HEK293 (cell line): Measurements from ENCODE around the gene NEGR1.

Source experiments
- CTCF ChIA-PET: fragments of 350-600 bp; formaldehyde crosslinking; extraction: SDS; loops from one replicate; lab custom pipeline; 2021; ENCODE audit warnings: antibody characterized with exemption; lab: Yijun Ruan, JAX
- POLR2A ChIA-PET: fragments of 300-600 bp; formaldehyde crosslinking; extraction: SDS; loops from one replicate; lab custom pipeline; 2020; ENCODE audit warnings: antibody characterized with exemption, inconsistent platforms; lab: Yijun Ruan, JAX
- H3K27ac ChIP-seq: fragments of 200-500 bp; sonication (Bioruptor generic); 2 replicates; pipeline ENCODE4 v1.5.1; 2014; ENCODE audit warnings: low read depth, low read length, control low read depth, inconsistent platforms; ENCODE audit errors: extremely low read depth
- H3K36me3 ChIP-seq, 2 experiments: fragments of 200-500 bp in 1 of 2; sonication (Bioruptor generic) in 1 of 2; 1 replicate in 1 of 2; 2 replicates in 1 of 2; pipeline ENCODE4 v1.5.1; 2014 to 2017; ENCODE audit warnings: inconsistent platforms in 2 of 2, low read length in 2 of 2; ENCODE audit not compliant: control insufficient read depth in 2 of 2, insufficient read depth in 1 of 2
- H3K4me1 ChIP-seq: fragments of 200-500 bp; sonication (Bioruptor generic); 2 replicates; pipeline ENCODE4 v1.5.1; 2014; ENCODE audit warnings: mild to moderate bottlenecking, low read length, inconsistent platforms; ENCODE audit not compliant: control insufficient read depth, insufficient read depth
- H3K4me3 ChIP-seq: 2 replicates; pipeline ENCODE4 v1.5.1; 2011; ENCODE audit warnings: low read depth, mild to moderate bottlenecking, control low read depth, low read length, moderate library complexity
- H3K9me3 ChIP-seq: fragments of 200-500 bp; sonication (Bioruptor generic); 2 replicates; pipeline ENCODE4 v1.5.1; 2014; ENCODE audit warnings: low read depth, low read length, inconsistent platforms; ENCODE audit not compliant: control insufficient read depth, insufficient read depth
- BCL11A ChIP-seq: fragments of 450-650 bp; formaldehyde crosslinking; IDR thresholded peaks from 2 replicates; pipeline ENCODE4 v1.5.1; 2016; ENCODE audit warnings: low read depth, missing biosample characterization, missing genetic modification characterization
- EGR2 ChIP-seq: fragments of 450-650 bp; formaldehyde crosslinking; IDR thresholded peaks from 2 replicates; pipeline ENCODE4 v1.5.1; 2016; ENCODE audit warnings: low read depth, missing biosample characterization, missing genetic modification characterization
- FEZF1 ChIP-seq: fragments of 450-650 bp; formaldehyde crosslinking; IDR thresholded peaks from 2 replicates; pipeline ENCODE4 v1.5.1; 2016; ENCODE audit warnings: missing biosample characterization, missing genetic modification characterization
- GLI4 ChIP-seq: fragments of 450-650 bp; formaldehyde crosslinking; IDR thresholded peaks from 2 replicates; pipeline ENCODE4 v1.5.1; 2016; ENCODE audit warnings: missing biosample characterization, missing genetic modification characterization
- KLF17 ChIP-seq: fragments of 450-650 bp; formaldehyde crosslinking; IDR thresholded peaks from 2 replicates; pipeline ENCODE4 v1.5.1; 2016; ENCODE audit warnings: missing biosample characterization, missing genetic modification characterization
- SCRT1 ChIP-seq: fragments of 450-650 bp; formaldehyde crosslinking; IDR thresholded peaks from 2 replicates; pipeline ENCODE4 v1.5.1; 2016; ENCODE audit warnings: missing biosample characterization, missing genetic modification characterization, borderline replicate concordance
- ZBTB21 ChIP-seq: fragments of 450-650 bp; formaldehyde crosslinking; IDR thresholded peaks from 2 replicates; pipeline ENCODE4 v1.5.1; 2017; ENCODE audit warnings: missing biosample characterization, missing genetic modification characterization
- ZBTB6 ChIP-seq: fragments of 450-650 bp; formaldehyde crosslinking; IDR thresholded peaks from 2 replicates; pipeline ENCODE4 v1.5.1; 2017; ENCODE audit warnings: missing biosample characterization, missing genetic modification characterization
- ZBTB8A ChIP-seq: fragments of 450-650 bp; formaldehyde crosslinking; IDR thresholded peaks from 2 replicates; pipeline ENCODE4 v1.5.1; 2016; ENCODE audit warnings: missing biosample characterization, missing genetic modification characterization
- ZNF112 ChIP-seq: fragments of 450-650 bp; formaldehyde crosslinking; IDR thresholded peaks from 2 replicates; pipeline ENCODE4 v1.5.0; 2017; ENCODE audit warnings: missing biosample characterization, missing genetic modification characterization
- ZNF146 ChIP-seq: fragments of 450-650 bp; formaldehyde crosslinking; IDR thresholded peaks from 2 replicates; pipeline ENCODE4 v1.5.1; 2016; ENCODE audit warnings: missing biosample characterization, missing genetic modification characterization
- ZNF155 ChIP-seq: fragments of 450-650 bp; formaldehyde crosslinking; IDR thresholded peaks from 2 replicates; pipeline ENCODE4 v1.5.1; 2016; ENCODE audit warnings: missing biosample characterization, missing genetic modification characterization
- ZNF174 ChIP-seq: fragments of 450-650 bp; formaldehyde crosslinking; IDR thresholded peaks from 2 replicates; pipeline ENCODE4 v1.5.0; 2017; ENCODE audit warnings: missing biosample characterization, mild to moderate bottlenecking, missing genetic modification characterization
- ZNF211 ChIP-seq: fragments of 450-650 bp; formaldehyde crosslinking; IDR thresholded peaks from 2 replicates; pipeline ENCODE4 v1.5.1; 2016; ENCODE audit warnings: low read depth, missing biosample characterization, missing genetic modification characterization
- ZNF266 ChIP-seq: fragments of 450-650 bp; formaldehyde crosslinking; IDR thresholded peaks from 2 replicates; pipeline ENCODE4 v1.5.1; 2016; ENCODE audit warnings: missing biosample characterization, missing genetic modification characterization, low read depth
- ZNF518A ChIP-seq: fragments of 450-650 bp; formaldehyde crosslinking; conservative IDR thresholded peaks from 2 replicates; pipeline ENCODE4 v1.5.1; 2016; ENCODE audit warnings: low read depth, missing biosample characterization, missing genetic modification characterization
- ZNF544 ChIP-seq: fragments of 450-650 bp; formaldehyde crosslinking; IDR thresholded peaks from 2 replicates; pipeline ENCODE4 v1.5.0; 2017; ENCODE audit warnings: missing biosample characterization, missing genetic modification characterization
- ZNF600 ChIP-seq: fragments of 450-650 bp; formaldehyde crosslinking; IDR thresholded peaks from 2 replicates; pipeline ENCODE4 v1.5.1; 2016; ENCODE audit warnings: missing biosample characterization, missing genetic modification characterization
- ZNF664 ChIP-seq: fragments of 450-650 bp; formaldehyde crosslinking; IDR thresholded peaks from 2 replicates; pipeline ENCODE4 v1.5.1; 2016; ENCODE audit warnings: missing biosample characterization, missing genetic modification characterization
- ZNF670 ChIP-seq: fragments of 450-650 bp; formaldehyde crosslinking; IDR thresholded peaks from 2 replicates; pipeline ENCODE4 v1.5.1; 2016; ENCODE audit warnings: missing biosample characterization, missing genetic modification characterization, low read depth
- ZNF791 ChIP-seq: fragments of 450-650 bp; formaldehyde crosslinking; IDR thresholded peaks from 2 replicates; pipeline ENCODE4 v1.5.1; 2016; ENCODE audit warnings: missing biosample characterization, missing genetic modification characterization
- ZNF830 ChIP-seq: fragments of 450-650 bp; IDR thresholded peaks from 2 replicates; pipeline ENCODE4 v1.5.0; 2018; ENCODE audit warnings: missing biosample characterization, missing genetic modification characterization, low read depth, mild to moderate bottlenecking, moderate library complexity

Gene NEGR1

GRCh38 chr1:71417421-71417820 is 864.9 kb downstream of the NEGR1 start (continued):
- no peak for TF ChIP-seq ZNF518A
- no peak for TF ChIP-seq ZNF791 (tag by site-specific recombination)

GRCh38 chr1:71414179-71414578 is 868.2 kb downstream of the NEGR1 start:
- Histone ChIP-seq H3K4me1 (no peaks in the 10 kb centered on the region), H3K36me3 (no peaks in the 10 kb centered on the region), H3K9me3 (no peaks in the 10 kb centered on the region), H3K27ac (no peak overlapping the region), H3K4me3 (no peak overlapping the region)
- TF ChIP-seq ZNF174 (tag by site-specific recombination) (no peak), FEZF1 (tag by site-specific recombination) (no peak), EGR2 (tag by site-specific recombination) (no peak), SCRT1 (no peak), ZNF830 (no peak), ZNF211 (tag by site-specific recombination) (no peak), KLF17 (no peak), ZNF155 (tag by site-specific recombination) (no peak)
- CTCF ChIA-PET: interaction anchor here (0.6 kb wide), 1 partner anchor 110 kb away, joined by 3 read pairs; no protein-coding TSS in a partner anchor
- POLR2A ChIA-PET: no interaction called here

- CTCF ChIA-PET: interaction anchor here (0.6 kb wide), 1 partner anchor 111 kb away, joined by 3 read pairs; no protein-coding TSS in a partner anchor
- TF ChIP-seq ZNF670 (tag by site-specific recombination): no peak
- no peak for TF ChIP-seq BCL11A (tag by site-specific recombination)
- TF ChIP-seq ZNF146 (tag by site-specific recombination): no peak
- TF ChIP-seq ZBTB21: no peak
- no peak for TF ChIP-seq ZNF600 (tag by site-specific recombination)
- no peak for TF ChIP-seq ZNF664 (tag by site-specific recombination)
- no peak for TF ChIP-seq ZBTB6 (tag by site-specific recombination)
- no peak for TF ChIP-seq GLI4
- no peak for TF ChIP-seq ZBTB8A (tag by site-specific recombination)
- TF ChIP-seq ZNF112 (tag by site-specific recombination): no peak
- no peak for TF ChIP-seq ZNF266 (tag by site-specific recombination)
- TF ChIP-seq ZNF544 (tag by site-specific recombination): no peak
- TF ChIP-seq, all 188 proteins: peak for 0
Measured at GRCh38 chr1:71413441-71414175, 868.7 kb downstream of the NEGR1 start.

More at GRCh38 chr1:71413441-71414175, 868.7 kb downstream of the NEGR1 start:
- Histone ChIP-seq H3K27ac (no peak overlapping the region), H3K36me3 (no peaks in the 10 kb centered on the region), H3K9me3 (no peaks in the 10 kb centered on the region), H3K4me1 (no peaks in the 10 kb centered on the region), H3K4me3 (no peak overlapping the region)
- POLR2A ChIA-PET: no interaction called here
